Measurements from ENCODE around the gene EN2.

The EN2 gene

DNA sequence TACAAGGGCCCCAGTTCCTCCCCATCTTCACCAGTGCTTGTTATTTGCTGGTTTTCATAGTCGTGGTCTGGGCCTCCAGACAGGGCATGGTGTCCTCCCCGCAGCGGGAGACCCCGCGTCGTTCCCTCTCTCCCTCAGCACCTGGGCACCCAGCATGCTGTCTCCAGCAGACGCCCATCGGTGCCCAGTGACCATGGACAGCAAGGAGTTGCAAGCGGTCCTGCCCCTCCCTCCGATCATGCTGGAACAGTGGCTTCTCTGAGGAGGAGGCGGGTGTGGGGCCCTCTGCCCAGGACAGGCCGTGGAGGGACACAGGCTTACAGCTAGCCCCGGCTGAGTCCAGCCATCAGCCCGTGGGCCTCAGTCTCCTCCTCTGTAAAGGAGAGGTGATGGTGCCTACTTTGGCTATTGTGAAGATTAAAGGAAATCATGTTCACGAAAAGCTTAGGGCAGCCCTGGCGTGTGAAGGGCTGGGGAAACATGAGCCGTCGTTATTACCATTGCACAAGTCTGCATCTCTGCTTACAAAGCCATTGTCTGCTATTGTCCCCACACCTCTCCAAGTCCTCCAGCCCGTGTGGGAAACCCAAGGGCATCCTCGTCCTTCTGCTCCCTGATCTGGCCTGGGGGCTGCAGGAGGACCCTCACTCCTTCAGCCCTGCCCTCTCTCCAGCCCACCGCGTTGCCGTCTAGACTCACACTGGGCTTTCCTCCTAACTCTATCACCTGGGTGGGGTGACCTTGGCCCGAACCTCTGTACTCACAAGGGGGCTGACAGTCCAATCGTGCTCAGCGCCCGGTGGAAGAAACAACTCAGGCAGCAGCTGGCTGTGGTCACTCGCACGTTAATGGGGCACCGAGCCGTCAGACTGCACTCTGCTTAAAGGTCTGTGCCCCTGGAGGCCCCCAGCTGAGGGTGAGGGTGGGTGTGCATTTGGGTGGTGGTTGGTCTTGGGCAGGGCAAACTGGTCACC lies 29.9 kb downstream of the EN2 start:
- DNase-seq (ENCODE audit: extremely low read depth, low read depth) = no peak
- no peak overlapping the region for H3K4me3 ChIP-seq (replicated peaks; ENCODE audit: low read depth, low read length)
- TF ChIP-seq CTCF (IDR thresholded peaks at IDR 0.05; ENCODE audit: low read depth, low read length, missing control alignments) = no peak

- H3K4me3 ChIP-seq (replicated peaks; ENCODE audit: low read depth, low read length) = no peak overlapping the region
- no peak for TF ChIP-seq CTCF (IDR thresholded peaks at IDR 0.05; ENCODE audit: low read depth, low read length, missing control alignments)
- no peak for DNase-seq (ENCODE audit: extremely low read depth, low read depth)
Observed at GRCh38 chr7:155488483-155489127, 30.7 kb downstream of the EN2 start.

GRCh38 chr7:155489158-155489840 lies 31.4 kb downstream of the EN2 start:
- no peak overlapping the region for H3K4me3 ChIP-seq (replicated peaks; ENCODE audit: low read depth, low read length)
- no peak for TF ChIP-seq CTCF (IDR thresholded peaks at IDR 0.05; ENCODE audit: low read depth, low read length, missing control alignments)
- no peak for DNase-seq (ENCODE audit: extremely low read depth, low read depth)

DNA sequence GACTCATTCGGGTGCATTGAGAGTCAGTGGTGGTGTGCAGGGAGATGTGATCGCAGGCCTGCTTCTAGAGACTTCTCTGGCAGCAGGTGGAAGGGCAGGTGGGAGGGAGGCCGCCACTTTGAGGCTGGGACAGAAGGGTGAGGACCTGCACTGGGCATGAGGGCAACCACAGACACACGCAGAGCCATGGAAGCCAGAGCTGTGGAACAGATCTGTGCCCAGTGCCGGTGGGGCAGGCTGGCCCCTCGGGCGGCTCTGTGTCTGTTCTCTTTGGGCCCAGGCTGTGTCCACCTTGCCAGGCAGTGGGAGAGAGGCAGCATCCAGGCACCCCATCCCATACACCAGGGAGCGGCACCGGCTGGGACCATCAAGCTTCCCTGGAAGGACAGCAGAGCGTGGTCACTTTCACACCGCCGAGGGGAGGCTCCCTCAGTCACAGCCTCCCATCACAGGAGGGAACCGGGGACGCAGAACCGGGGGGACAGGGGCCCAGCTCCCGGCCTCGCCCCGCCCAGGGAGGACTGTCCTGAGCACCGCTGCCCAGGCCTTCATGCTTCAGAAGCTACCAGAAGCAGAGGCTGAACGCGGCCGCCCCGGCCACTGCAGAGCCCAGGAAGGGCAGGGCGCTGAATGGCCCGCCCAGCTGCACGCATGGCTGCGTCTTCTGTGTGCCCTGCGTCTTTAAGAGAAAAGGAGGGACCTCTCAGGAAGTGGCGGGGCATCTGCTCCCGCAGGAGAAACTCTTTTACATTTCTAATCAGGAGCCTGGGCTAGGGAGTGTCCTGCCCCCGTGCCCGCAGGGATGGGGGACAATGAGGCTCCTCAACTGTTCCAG lies 32.1 kb downstream of the EN2 start:
- DNase-seq (ENCODE audit: extremely low read depth, low read depth) = no peak
- no peak overlapping the region for H3K4me3 ChIP-seq (replicated peaks; ENCODE audit: low read depth, low read length)
- TF ChIP-seq CTCF (IDR thresholded peaks at IDR 0.05; ENCODE audit: low read depth, low read length, missing control alignments) = no peak

DNA sequence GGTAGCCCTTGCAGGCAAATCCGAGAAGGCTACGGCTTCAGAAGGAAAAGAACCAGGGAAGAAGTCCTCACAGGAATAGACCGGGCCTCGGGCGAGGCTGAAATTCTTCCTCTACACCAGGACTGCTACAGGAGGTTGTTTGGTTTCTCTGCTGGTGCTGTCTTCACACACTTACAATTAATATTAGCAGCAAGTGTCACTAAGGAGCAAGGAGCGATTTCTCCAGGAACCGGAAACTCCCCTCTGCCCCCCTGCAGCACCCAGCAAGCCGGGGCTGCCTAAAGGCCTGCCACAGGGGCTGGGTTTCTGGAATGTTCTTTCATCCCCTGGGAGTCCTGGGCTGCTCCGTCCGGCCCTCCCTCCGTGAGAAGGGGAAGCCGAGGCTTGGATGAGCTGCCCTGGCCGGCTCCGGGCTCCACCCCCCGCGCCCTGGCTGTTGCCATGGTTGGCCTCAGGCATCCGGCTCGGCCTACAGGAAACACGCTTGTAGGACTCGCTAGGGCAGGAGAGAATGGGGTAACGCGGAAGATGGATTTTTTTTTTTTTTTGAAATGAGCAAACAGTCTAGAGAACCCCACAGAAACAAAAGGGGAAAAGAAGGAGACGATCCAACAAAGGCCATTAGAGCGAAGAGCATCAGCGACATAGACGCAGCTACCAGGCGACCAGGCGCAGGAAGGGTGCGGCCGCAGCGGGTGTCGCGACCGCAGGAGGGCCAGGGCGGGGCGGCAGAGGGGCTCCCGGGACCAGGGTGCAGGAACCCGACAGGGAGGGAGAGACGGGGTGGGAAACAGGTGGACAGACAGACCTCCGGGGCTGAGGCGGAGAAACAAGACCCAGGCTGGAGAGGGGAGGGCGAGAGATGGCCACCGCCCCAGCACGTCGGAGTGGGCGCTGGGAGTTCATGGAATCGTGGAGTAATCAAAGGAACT lies 33.0 kb downstream of the EN2 start:
- no peak for DNase-seq (ENCODE audit: extremely low read depth, low read depth)
- no peak for TF ChIP-seq CTCF (IDR thresholded peaks at IDR 0.05; ENCODE audit: low read depth, low read length, missing control alignments)
- H3K4me3 ChIP-seq (replicated peaks; ENCODE audit: low read depth, low read length) = no peak overlapping the region

All from HFF-Myc (cell line).